GM12801 (cell line): ENCODE results near the gene CAMTA1.

Source experiments
- CTCF ChIP-seq: IDR thresholded peaks from one replicate; pipeline ENCODE4 v1.5.1; 2011; ENCODE audit warnings: control low read depth; ENCODE audit not compliant: insufficient read length; ENCODE audit errors: extremely low read depth

CAMTA1 gene

GRCh38 chr1:6969106-6969505 is 183.9 kb downstream of the CAMTA1 start:
- TF ChIP-seq CTCF, result no peak

- no peak for TF ChIP-seq CTCF
Observed at GRCh38 chr1:6969762-6970161, 184.5 kb downstream of the CAMTA1 start.

GRCh38 chr1:6970221-6970620 is 185.0 kb downstream of the CAMTA1 start:
- no peak for TF ChIP-seq CTCF

- no peak for TF ChIP-seq CTCF
Observed at GRCh38 chr1:6971048-6971447, 185.8 kb downstream of the CAMTA1 start.

GRCh38 chr1:6971699-6972098 is 186.4 kb downstream of the CAMTA1 start:
- no peak for TF ChIP-seq CTCF

- TF ChIP-seq CTCF, result no peak
Observed at GRCh38 chr1:6972399-6972798, 187.1 kb downstream of the CAMTA1 start.

- TF ChIP-seq CTCF, result no peak
Observed at GRCh38 chr1:6975331-6976043, 190.2 kb downstream of the CAMTA1 start.
